HG02852 (cell line): ENCODE data around the gene ALG12.

Experiments
- ATAC-seq: cut with Tn5 transposase; IDR thresholded peaks from one replicate; pipeline ENCODE4 v1.9.1; 2021; ENCODE audit warnings: mild to moderate bottlenecking, moderate library complexity; ENCODE audit not compliant: unreplicated experiment

The ALG12 gene

DNA sequence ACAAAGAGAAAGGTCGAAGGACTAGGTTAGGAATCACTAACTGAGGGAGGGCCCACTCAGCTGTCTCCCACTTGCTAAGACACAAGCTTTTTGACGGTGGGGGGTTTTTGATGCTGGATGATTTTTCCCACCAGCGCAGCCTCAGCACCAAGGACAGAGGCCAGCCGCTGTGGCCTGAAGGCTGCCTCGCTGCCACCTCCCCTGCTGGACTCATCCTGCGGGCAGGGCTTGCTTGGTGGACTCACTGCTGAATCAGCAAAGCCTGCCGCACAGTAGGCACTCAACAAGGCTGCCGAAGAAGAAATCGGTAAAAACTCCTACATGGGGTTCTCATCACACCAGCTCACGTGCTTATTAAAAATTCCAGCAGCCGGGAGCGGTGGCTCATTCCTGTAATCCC is 2.6 kb downstream of the ALG12 start:
- ATAC-seq = no peak

- no peak for ATAC-seq
Observed at GRCh38 chr22:49914256-49914655, 4.0 kb downstream of the ALG12 start.

GRCh38 chr22:49913446-49913845 is 4.8 kb downstream of the ALG12 start:
- no peak for ATAC-seq

GRCh38 chr22:49913026-49913425 is 5.2 kb downstream of the ALG12 start:
- no peak for ATAC-seq

- no peak for ATAC-seq
Observed at GRCh38 chr22:49911881-49912625, 6.2 kb downstream of the ALG12 start.

GRCh38 chr22:49910229-49911155 is 7.7 kb downstream of the ALG12 start:
- ATAC-seq = no peak

- no peak for ATAC-seq
Observed at GRCh38 chr22:49909476-49910205, 8.6 kb downstream of the ALG12 start.

GRCh38 chr22:49907807-49908206 is 10.4 kb downstream of the ALG12 start:
- no peak for ATAC-seq

DNA sequence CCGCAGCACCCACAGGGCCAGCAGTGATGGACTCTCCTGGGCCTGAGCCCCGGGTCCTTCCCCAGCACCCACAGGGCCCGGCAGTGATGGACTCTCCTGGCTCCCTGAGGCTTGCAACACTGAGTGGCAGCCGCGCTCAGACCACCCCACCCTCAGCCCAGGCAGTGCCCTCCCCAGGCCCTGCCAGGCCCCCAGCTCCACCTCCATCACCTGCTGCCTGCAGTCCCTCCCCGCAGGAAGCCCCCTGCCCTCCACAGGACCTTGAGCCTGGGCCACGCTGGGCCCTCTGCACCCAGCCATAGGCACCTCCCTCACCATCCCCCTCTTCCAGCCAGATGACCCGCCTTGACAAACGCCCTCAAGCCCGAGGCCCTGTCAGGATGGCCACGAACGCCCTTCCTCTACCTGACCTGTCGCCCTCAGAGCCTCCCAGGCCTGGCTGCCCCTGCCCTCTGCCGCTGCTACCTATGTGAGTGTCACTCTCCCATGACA is 11.4 kb downstream of the ALG12 start:
- ATAC-seq = no peak

- no peak for ATAC-seq
Observed at GRCh38 chr22:49906071-49906798, 12.0 kb downstream of the ALG12 start.

- no peak for ATAC-seq
Observed at GRCh38 chr22:49905465-49905864, 12.8 kb downstream of the ALG12 start.

DNA sequence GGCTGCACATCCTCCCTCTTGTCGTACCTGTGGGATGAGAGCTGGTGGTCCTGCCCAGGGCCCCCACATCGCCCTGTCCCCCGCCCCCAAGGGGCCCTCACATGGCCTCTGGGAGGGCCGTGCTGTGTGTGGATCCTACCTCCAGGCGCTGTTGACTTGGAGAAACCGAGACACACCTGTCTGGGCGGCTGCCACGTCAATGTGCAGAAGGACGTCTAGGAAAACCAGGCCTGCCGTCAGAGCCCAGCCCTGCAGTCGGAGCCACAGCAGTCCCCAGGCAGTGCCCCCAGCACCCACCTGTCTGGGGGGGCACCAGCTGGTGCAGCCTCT is 14.2 kb downstream of the ALG12 start:
- ATAC-seq = no peak

- no peak for ATAC-seq
Observed at GRCh38 chr22:49903322-49904039, 14.8 kb downstream of the ALG12 start.

- ATAC-seq = no peak
Observed at GRCh38 chr22:49901457-49901856, 16.8 kb downstream of the ALG12 start.

DNA sequence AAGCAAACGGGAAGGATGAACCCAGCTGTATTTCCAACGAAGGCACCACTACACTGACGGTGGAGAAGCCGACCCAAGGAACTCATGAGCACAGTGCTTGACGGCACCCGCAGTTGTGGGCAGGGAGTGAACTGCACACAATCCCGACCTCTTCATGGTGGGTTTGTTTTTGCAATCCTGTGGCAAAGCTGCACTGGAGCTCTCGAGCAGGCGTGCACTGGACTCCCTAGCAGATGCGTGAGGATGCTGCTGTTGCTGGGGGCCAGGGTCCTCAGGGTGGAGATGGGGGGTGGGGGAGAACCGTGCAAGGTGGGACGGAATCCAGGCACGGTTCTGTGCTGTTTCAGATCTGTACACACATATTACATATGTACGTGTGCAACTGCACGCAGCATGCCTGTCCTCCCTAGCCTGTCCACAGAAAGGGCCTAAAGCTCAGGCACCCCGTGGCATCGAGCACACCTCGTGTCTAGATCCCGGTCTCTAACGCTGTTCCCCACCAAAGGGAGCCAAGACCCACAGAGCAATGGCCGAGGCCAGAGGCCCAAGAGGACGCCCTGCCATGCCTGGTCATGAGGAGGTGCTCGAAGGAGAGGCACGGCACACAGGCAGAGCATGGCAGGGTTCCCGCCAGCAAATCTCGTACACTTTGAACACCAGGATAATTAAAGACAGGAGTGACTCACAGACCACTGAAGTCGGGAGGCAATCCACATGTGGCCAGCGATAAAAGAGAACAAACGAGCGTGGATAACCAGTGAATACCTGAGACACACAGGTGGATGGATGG is 17.6 kb downstream of the ALG12 start:
- no peak for ATAC-seq

GRCh38 chr22:49899530-49899929 is 18.7 kb downstream of the ALG12 start:
- no peak for ATAC-seq

GRCh38 chr22:49897015-49897684 is 21.1 kb downstream of the ALG12 start:
- no peak for ATAC-seq

DNA sequence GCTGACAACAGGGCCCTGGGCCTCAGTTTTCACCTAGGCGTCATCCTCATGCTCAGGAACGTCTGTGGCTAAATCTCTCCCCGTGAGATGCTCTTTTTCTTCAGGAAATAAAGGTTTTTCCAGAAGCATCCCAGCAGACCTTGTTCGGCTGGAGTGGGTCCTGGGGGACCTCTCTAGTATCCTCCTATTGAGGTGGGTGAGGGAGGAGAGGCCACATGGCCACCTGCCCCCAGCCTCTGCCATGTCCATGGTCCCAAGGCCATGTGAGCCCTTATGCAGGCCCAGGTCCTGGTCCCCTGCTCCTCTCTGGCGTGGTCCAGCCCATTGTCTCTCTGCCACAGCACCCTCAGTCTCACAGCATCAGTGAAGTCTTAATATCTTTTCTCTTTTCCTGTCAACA is 22.0 kb downstream of the ALG12 start:
- no peak for ATAC-seq
